DMS79 (cell line): Measurements from ENCODE around the gene CSRNP3.

Experiments used
- DNase-seq: peaks from one replicate; lab custom pipeline; 2025; lab: John Stamatoyannopoulos, UW

The CSRNP3 gene, protein sequence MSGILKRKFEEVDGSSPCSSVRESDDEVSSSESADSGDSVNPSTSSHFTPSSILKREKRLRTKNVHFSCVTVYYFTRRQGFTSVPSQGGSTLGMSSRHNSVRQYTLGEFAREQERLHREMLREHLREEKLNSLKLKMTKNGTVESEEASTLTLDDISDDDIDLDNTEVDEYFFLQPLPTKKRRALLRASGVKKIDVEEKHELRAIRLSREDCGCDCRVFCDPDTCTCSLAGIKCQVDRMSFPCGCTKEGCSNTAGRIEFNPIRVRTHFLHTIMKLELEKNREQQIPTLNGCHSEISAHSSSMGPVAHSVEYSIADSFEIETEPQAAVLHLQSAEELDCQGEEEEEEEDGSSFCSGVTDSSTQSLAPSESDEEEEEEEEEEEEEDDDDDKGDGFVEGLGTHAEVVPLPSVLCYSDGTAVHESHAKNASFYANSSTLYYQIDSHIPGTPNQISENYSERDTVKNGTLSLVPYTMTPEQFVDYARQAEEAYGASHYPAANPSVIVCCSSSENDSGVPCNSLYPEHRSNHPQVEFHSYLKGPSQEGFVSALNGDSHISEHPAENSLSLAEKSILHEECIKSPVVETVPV

DNA sequence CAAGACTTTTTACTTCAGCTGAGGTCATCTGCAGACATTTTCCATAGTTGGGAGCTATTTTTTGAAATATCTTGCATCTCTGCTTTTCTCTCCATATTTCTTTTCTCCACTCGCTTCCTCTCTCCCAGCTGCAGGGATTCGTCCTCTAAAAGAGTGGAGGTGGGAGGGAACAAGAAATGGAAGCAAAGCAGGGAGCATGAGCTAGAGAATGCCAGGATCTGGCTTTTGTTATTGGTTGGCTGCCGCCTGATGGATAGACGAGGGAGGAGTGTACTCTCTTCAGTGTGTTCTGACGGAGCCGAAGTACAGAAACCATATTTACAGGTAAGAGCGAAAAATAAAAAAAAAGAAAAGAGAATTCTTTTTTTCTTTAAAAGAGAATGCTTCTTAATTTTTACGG lies at the start of gene CSRNP3:
CSRNP3 (plus strand) TSS at position 282 of the 400 bp plus-strand sequence. CDS start 125,368 bp downstream, outside the sequence.
- no peak for DNase-seq

DNA sequence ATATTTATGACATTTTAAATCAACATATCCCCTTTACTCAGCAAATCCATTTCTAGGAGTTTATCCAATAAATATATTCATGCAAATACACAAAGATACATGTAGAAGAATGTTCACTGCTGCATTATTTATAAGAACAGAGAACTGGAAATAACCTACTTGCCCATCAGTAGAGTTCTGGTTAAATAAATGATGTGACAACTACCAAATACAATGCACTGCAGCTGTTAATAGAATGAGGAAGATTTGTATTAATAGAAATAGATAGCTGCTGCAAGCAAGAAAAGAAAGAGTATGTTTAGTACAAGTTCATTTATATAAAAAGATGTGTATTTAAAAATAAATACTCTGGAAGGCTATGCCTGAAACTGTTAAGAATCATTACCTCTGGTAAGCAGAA lies 49.3 kb upstream of the CSRNP3 start:
- no peak for DNase-seq

- no peak for DNase-seq
Measured at GRCh38 chr2:165423081-165423480, 46.4 kb upstream of the CSRNP3 start.

GRCh38 chr2:165425556-165425955 lies 43.9 kb upstream of the CSRNP3 start:
- DNase-seq: no peak

- DNase-seq: no peak
Measured at GRCh38 chr2:165427686-165428085, 41.8 kb upstream of the CSRNP3 start.

- no peak for DNase-seq
Measured at GRCh38 chr2:165428926-165429325, 40.6 kb upstream of the CSRNP3 start.

DNA sequence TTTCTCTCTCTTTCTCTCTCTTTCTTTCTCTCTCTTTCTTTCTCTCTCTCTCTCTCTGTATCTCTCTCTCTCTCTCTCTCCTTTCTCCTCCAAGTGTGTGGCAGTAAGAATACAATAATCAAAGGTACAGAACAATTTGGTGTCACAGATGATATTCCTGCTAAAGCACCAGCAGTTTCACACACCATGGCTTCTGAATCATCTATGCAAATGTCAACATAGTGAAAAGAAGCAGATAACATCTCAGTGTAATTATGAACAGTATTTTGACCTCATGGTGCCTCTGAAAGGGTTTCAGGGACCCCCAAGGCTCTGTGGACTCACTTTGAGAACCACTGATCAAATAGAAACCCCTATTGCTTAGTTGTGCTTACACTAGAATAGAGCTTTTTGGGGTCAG lies 38.5 kb upstream of the CSRNP3 start:
- no peak for DNase-seq

- no peak for DNase-seq
Measured at GRCh38 chr2:165432234-165432966, 37.1 kb upstream of the CSRNP3 start.

DNA sequence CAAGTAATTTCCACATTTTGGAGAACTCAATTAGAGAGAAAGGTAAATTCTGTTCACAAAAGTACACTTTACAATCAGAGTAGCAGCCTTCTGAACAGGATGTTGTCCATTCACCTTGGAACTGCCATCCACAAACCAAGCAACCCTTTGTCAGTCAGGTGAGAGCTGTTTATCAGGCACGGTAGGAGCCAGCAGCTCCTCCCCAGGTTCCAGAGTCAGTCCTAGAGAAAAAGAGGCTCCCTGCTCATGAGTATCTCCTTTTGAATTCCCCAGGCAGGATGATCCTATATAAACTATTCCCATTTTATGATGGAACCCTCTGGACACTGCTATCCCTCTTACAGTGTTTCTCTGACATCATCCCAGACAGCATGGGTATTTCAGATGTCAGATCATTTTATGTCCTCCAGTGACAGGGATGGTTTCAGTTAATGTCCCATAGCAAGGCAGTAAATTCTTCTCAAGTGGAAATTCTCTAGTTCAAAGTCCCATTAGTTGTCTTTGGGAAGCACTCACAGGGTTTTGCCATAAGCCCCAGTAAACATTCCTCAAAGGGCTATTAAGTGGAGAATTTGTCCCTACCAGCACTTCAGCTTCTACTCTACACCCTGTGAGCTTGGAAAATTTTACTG lies 34.5 kb upstream of the CSRNP3 start:
- DNase-seq: no peak

DNA sequence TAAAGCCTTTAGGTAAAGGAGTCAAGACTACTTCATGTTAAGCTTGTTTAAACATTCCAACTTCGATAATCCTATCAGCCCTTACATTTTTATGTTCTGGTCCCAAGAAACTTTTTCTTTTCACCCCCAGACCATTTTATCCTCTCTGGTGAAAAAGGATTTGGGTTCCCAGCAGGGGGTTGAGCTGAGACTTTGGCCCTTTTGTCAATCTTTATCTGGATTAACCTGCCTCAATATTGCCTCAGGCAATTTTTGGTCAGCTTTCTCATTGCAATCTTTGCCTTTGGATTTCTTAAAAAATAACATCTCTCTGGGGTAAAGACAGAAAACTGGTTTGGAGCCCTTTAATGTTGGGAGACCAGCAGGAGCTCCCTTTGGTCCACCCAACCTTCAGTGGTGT lies 33.9 kb upstream of the CSRNP3 start:
- DNase-seq: no peak

DNA sequence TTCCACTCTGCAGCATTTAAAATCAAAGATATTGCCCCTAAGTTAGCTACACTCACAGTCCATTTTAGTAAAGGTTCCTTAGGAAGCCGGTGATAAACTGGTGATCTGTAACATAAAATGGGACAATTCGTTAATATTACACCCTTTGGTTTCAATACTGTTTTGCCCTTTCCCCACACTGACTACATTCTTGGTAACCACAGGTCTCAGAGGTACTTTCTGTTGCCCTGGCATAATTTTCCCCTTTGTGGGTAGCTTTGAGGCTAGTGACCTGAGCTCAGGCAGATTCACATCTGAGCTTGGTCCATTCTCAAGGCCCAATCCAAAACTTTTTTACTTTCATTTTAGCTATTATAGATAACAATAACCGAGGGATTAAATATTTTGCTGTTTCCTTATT lies 32.9 kb upstream of the CSRNP3 start:
- DNase-seq: no peak

DNA sequence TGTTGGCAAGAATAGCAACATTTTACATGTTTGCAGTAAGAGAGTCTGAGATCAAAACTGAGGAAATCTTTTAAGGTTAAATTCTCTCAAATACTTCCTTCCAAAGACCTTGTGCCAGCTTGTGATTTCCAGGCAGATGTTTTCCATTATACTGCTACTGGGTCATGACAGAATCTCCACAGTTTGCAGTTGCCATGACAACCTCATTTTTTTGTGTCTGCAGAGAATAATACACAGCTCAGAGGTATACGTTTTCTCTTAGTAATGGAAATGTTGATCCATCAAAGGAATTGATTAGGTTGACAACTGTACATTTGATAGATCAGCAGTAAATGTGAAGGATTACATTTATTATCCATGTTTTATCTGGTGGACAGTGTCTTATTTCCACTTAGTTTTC lies 29.1 kb upstream of the CSRNP3 start:
- no peak for DNase-seq

DNA sequence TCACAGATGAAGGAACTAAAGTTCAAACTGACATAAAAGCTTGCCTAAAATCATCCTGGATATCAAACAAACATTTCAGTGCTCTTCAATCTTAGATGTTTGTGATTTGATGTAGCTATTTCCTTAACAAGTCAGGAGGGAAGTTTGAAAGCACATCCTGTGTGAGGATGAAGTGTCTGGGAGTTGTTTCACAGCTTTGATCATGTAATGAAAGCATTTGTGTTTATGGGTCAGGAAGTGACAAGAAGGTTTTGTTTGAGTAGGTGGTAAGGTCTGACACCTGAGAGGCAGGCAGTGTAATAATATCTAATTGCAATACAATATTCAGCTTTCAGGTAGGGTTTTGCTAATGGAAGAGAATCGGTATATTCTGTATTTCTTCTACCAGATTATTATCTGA lies 26.0 kb upstream of the CSRNP3 start:
- DNase-seq: no peak

DNA sequence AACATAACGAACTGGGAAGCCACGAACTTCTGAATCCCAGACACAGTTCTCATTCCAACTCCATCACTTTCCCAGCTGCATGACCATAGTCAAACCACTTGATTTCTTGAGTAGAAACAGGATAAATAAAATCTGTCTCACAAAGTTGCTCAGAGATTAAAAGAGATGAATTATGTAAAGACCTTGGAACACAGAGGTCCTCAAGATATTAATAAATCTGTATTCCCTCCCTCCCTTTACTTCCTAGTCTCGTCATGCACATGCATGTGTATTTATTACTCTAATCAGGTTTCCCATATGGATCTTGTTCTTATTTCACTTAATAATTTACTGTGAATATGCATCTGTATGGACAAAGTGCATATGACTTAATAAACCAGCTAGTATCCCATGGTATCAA lies 21.1 kb upstream of the CSRNP3 start:
- no peak for DNase-seq

- no peak for DNase-seq
Measured at GRCh38 chr2:165450156-165450555, 19.3 kb upstream of the CSRNP3 start.

DNA sequence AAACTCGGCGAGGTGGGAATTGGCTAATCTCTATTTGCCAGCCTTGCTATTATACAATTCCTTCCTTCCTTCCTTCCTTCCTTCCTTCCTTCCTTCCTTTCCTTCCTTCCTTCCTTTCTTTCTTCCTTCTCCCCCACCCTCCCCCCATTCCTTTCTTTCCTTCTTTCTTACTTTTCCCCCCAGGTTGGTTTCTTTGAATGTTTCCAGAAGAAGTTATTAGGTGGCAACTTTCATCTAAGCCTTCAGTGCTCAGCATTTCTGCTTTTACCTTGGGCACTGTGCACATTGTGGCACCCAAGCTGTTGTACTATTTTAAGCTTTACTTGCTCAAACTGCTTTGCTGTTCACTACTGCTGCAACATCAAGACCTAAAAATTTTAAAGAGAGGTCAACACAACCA lies 17.2 kb upstream of the CSRNP3 start:
- DNase-seq: no peak

DNA sequence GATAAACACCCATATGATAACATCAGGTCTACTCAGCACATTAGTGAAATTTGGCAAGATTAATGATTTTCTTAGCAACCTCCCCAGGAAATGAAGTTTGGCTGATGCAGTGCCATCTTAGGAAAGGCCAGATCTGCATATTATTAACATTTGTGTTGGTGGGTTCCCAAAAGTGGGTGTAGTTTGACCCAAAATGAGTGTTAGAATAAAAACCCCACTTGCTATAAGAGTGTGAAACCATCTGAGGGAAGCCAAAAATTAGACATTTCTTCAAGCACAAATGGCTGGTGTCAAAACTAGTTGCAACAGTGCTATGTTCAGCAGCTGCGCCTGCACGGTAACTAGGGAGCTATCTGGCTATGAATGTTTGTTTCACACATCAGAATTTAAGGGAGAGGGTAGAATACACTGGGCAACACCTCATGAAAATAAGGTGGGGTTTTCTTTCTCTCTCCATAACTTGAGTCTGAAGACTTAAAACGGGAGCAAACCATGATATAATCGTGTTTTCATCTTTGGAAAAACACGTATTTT lies 15.9 kb upstream of the CSRNP3 start:
- no peak for DNase-seq

DNA sequence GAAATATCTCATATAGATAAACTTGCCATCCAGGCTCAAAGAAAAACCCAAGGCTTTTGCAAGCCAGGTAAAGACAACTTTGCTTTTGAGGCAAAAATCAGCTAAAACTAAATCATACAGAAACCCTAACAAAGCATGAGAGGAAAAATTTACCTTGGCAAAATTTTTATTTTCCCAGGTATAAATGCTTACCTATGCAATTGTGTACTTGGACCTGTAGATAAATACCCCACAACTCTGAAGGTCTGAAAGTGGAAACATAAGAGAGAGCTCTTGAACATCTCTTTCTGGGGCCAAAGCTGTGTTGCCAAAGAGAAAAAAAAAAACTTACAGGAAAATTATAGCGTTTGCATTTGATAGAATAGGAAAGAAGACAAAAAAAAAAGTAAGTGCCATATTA lies 14.6 kb upstream of the CSRNP3 start:
- DNase-seq: no peak

DNA sequence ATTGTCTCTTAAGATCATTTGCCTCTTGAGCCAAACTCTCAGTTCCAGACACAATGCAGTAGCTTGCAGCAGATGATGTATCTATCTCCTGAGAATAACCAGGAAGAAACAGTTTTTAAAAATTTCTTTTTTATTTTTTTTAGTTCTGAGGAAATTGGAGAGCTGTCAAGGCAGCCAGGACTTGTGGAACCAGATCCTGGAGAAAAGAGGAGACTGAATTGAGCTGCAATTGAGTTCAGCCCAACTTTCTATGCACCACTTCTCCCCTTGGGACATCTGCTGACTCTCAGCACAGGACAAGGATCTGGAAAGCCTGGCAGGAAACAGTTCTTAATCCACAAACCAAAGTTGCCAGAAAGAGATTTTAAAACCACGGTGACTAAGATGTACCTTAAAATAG lies 13.5 kb upstream of the CSRNP3 start:
- no peak for DNase-seq

DNA sequence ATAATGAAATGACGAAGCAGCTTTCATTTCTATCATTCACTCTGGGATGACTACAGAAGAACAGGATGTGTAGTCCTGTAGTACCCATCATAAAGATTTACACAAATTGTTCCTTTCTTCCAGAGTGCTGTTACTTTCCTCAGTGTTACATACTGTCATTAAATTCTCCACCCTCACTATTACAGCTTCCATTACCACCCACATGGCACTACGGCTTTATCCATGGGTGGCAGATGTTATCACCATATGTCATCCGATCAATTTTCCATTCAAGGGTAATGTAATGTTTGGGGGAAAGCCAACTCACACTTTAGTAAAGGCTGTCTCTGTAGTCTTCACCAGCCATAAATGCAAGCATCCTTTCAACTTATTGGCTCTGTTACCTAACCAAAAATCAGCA lies 7.1 kb upstream of the CSRNP3 start:
- DNase-seq: no peak

DNA sequence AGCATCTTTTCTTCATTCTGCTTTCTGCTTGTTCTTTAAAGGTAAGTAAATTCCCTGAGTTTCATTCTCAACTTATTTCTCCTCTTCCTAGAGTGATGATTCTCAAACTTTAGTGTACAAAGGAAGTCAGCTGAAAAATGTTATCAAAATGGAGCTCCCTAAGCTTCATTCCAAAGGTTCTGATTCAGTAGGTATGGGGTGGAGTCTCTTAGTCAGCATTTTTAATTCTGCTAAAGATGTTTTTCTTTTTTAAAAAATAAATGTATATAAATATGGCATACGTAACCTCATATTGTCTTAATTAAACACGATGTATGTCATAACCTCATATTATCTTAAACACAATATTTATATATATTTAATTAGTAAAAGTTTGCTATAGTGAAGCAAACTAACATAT lies 3.1 kb upstream of the CSRNP3 start:
- no peak for DNase-seq

- no peak for DNase-seq
Measured at GRCh38 chr2:165467921-165468320, 1.6 kb upstream of the CSRNP3 start.
